ENCODE measurements around the gene SLC34A2. TPM values are rescaled to one million over a fixed set of nuclear protein-coding genes. Genes with fewer than 3 reads are reported as not detected.
"Not testable (repeated sequence)": the region's sequence is repeated elsewhere in the genome, so short reads cannot be mapped to it uniquely, and the experiment has no call there.

The SLC34A2 gene
- not detected in 2 replicates for total RNA-seq
- long read RNA-seq = 0 reads

GRCh38 chr4:25654971-25655963 is at the start of gene SLC34A2:
Gene SLC34A2 (plus strand): TSS chr4:25655851. CDS start chr4:25662501, 6,650 bp downstream.
- Mint-ChIP-seq H3K36me3 (ENCODE audit: low read depth) (no peaks in the 10 kb centered on the region), H3K4me1 (peaks cover 20% of the 10 kb centered on the region), H3K27me3 (ENCODE audit: low read depth) (peaks cover 72% of the 10 kb centered on the region), H3K27ac (ENCODE audit: unreplicated experiment) (no peak within 1 kb of the TSS), H3K4me3 (peak within 1 kb of the TSS; percentile 75), H3K9me3 (no peaks in the 10 kb centered on the region)
- TF ChIP-seq CTCF (conservative IDR thresholded peaks at IDR 0.05) = no peak
- DNase-seq (ENCODE audit: low read depth, low spot score) = peak; percentile 5

- Mint-ChIP-seq H3K9me3 (no peaks in the 10 kb centered on the region), H3K27ac (ENCODE audit: unreplicated experiment) (no peak overlapping the region), H3K4me1 (no peaks in the 10 kb centered on the region), H3K27me3 (ENCODE audit: low read depth) (no peaks in the 10 kb centered on the region), H3K36me3 (ENCODE audit: low read depth) (no peaks in the 10 kb centered on the region), H3K4me3 (no peak overlapping the region)
- DNase-seq (ENCODE audit: low read depth, low spot score) = no peak
- no peak for TF ChIP-seq CTCF (conservative IDR thresholded peaks at IDR 0.05)
Observed at GRCh38 chr4:25608644-25609043, 47.0 kb upstream of the SLC34A2 start.

- no peak for TF ChIP-seq CTCF (conservative IDR thresholded peaks at IDR 0.05)
- no peaks in the 10 kb centered on the region for H3K27me3 Mint-ChIP-seq (ENCODE audit: low read depth)
- H3K27ac Mint-ChIP-seq (ENCODE audit: unreplicated experiment) = no peak overlapping the region
- no peak for DNase-seq (ENCODE audit: low read depth, low spot score)
- no peak overlapping the region for H3K4me3 Mint-ChIP-seq
- H3K9me3 Mint-ChIP-seq = no peaks in the 10 kb centered on the region
- H3K36me3 Mint-ChIP-seq (ENCODE audit: low read depth) = no peaks in the 10 kb centered on the region
- no peaks in the 10 kb centered on the region for H3K4me1 Mint-ChIP-seq
Observed at GRCh38 chr4:25609976-25610375, 45.7 kb upstream of the SLC34A2 start.

- DNase-seq (ENCODE audit: low read depth, low spot score); H3K27ac Mint-ChIP-seq (ENCODE audit: unreplicated experiment); H3K36me3 Mint-ChIP-seq (ENCODE audit: low read depth); H3K9me3 Mint-ChIP-seq; H3K4me3 Mint-ChIP-seq; H3K4me1 Mint-ChIP-seq; H3K27me3 Mint-ChIP-seq (ENCODE audit: low read depth): not testable (repeated sequence)
Observed at GRCh38 chr4:25613613-25614012, 42.0 kb upstream of the SLC34A2 start.

- TF ChIP-seq CTCF (conservative IDR thresholded peaks at IDR 0.05) = no peak
- H3K4me1 Mint-ChIP-seq = no peaks in the 10 kb centered on the region
- H3K27ac Mint-ChIP-seq (ENCODE audit: unreplicated experiment) = no peak overlapping the region
- no peak for DNase-seq (ENCODE audit: low read depth, low spot score)
- no peaks in the 10 kb centered on the region for H3K9me3 Mint-ChIP-seq
- no peaks in the 10 kb centered on the region for H3K36me3 Mint-ChIP-seq (ENCODE audit: low read depth)
- H3K27me3 Mint-ChIP-seq (ENCODE audit: low read depth) = no peaks in the 10 kb centered on the region
- H3K4me3 Mint-ChIP-seq = no peak overlapping the region
Observed at GRCh38 chr4:25614807-25615206, 40.8 kb upstream of the SLC34A2 start.
